Anterior cingulate cortex (tissue), 58 donors: ENCODE data around the gene DUSP1.
"Not testable (repeated sequence)": the region's sequence is repeated elsewhere in the genome, so short reads cannot be mapped to it uniquely, and the experiment has no call there.

ENCODE experiments used
- DNase-seq, 58 donors: peaks; one replicate each; lab custom pipeline; 2025; lab: John Stamatoyannopoulos, UW

Gene DUSP1

GRCh38 chr5:172798422-172799215 is 27.6 kb upstream of the DUSP1 start:
- peak in 2 of 58 donors; percentile 19 to 32 for DNase-seq

DNA sequence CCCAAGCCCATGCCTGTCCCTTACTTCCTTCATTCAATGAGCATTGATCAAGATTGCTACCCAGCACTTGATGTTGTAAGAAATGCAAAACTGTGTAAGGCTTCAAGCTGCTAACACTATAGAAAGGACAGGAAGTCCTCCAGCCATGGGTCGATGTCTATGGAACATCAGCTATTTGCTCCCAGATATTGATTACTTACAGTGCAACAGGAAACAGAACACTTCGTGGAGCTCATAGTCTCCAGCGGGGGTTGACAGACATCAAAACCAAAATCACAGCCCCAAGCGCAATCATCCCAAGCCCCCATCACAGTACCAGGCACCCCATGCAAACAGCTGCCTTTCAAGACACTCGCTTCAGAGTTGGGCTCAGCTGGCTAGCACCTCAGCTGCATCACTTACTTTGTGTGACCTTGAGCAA is 26.8 kb upstream of the DUSP1 start:
- no peak for DNase-seq

DNA sequence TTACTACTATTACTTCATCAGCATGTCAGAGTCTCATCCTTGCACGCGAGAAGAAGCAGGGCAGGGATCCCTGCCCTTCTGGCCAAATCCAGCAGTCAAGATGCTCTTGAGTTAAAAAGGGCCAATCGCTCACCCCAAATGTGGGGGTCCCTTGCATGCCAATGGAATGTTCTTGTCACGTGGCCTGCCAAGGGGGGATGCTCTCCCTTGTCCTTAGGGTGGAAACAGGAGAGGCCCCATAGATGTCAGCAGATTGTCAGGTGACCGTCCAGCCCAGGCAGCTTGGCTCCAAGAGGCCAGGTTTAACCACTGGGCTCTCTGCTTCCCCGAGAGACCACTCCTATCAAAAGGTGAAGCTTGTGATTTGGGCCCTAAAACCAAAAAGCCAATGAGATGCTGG is 25.3 kb upstream of the DUSP1 start:
- no peak for DNase-seq

GRCh38 chr5:172795318-172795977 is 24.5 kb upstream of the DUSP1 start:
- DNase-seq = peak in 4 of 58 donors; percentile 15 to 32 (median 24)

DNA sequence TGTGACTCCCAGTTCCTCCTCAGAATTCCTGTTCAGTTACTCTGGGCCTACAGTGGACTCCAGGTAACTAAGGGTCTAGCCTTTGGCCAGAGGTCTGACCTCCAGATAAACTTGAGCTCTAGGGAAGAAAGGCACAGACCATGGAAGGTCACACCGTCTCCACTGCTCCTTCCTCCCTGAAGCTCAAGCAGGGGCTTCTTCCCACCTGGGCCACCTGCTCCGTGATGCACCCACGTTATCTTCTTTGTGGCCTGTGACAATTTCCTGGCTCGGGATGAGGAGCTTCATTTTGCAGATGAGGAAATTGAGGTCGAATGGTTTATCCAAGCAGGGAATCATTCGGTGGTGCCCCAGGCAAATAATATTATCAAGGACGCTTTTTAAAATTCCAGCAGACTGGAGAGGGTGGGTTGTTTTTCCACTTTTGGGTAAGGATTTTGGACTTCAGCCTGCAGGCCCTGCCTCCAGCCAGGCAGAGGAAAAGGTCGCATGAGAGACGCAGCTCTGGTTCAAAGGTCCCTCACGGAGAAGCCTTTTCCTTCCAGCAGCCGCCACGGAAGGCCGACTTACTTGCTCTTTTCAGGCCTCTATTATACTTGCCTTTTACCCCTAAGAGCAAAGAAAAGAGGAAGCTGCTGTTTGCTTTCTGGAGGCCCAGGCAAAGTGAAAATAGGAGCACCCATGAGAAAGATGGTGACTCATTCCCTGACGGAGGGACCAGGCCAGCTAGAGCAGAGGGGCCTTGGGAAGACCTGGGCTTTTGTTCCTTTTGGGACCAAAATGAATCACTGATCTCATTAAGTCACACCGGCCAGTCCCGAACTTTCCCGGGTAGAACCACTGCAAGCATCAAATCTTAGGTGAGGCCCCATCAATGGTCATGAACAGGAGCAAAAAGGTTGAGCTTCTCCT is 22.8 kb upstream of the DUSP1 start:
- no peak for DNase-seq

DNA sequence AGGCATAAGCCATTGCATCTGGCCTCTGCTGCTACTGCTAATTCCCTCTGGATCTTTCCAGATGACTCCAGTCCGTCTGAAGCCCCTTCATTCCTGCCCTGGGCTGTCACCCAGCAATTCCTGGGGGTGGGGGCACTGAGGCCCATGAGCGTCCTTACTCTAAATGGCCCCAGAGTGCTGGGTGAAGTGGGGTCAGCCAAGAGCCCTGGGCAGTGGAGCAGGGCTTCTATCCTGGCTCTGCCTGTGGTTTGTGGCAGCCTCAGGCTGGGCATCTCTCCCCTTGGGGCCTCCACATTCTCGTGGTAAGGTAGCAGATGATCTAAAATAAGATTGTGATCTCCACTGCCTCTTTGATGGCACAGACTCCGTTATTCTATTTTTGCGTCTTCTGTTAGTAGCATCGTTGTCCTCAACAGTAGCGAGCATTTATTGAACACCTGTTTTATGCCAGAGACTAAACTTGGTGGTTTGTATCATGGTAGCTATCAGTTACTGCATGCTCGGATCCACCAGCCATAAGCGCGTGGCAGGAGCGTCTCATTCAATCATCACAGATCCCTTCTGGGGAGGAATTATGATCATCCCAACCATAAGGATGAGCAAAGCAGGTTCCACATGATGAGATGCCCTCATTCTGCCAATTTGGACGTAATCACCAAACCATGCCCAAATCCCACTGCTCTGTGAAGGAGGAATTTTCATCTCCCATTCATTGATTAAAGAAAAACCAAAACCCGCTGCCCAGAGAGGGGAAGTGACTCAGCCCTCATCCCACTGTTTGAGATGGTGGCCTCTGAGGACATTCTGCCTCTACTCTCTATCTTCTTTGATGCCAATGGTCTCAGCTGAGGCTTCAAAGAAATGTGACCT is 21.9 kb upstream of the DUSP1 start:
- no peak for DNase-seq

- DNase-seq = no peak
Measured at GRCh38 chr5:172791726-172792445, 20.9 kb upstream of the DUSP1 start.

DNA sequence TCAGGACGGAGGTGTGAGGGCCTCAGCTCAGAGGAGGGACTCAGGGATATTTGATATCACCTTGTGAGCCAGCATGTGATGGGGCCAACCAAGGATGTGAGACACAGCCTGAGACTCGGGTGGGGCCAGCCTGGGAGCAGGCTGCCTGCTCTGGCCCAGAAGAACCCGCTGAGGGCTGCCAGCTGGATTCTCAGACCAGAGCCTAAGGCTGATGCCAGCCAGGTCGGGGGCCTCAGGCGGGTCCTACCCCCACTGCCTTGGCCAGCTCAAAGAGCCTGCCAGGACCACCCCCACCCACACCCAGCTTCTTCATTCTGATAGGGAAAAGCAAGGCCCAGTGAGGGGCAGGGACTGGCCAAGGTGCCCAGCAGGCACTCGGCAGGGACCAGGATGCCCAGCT is 20.3 kb upstream of the DUSP1 start:
- DNase-seq = no peak

GRCh38 chr5:172790496-172790889 is 19.5 kb upstream of the DUSP1 start:
- no peak for DNase-seq

GRCh38 chr5:172789687-172790495 is 18.9 kb upstream of the DUSP1 start:
- peak in 10 of 58 donors; percentile 25 to 64 (median 38) for DNase-seq

GRCh38 chr5:172788771-172789686 is 18.0 kb upstream of the DUSP1 start:
- peak in 1 of 58 donors; percentile 18 for DNase-seq

GRCh38 chr5:172787538-172787937 is 16.5 kb upstream of the DUSP1 start:
- not testable (repeated sequence) for DNase-seq

DNA sequence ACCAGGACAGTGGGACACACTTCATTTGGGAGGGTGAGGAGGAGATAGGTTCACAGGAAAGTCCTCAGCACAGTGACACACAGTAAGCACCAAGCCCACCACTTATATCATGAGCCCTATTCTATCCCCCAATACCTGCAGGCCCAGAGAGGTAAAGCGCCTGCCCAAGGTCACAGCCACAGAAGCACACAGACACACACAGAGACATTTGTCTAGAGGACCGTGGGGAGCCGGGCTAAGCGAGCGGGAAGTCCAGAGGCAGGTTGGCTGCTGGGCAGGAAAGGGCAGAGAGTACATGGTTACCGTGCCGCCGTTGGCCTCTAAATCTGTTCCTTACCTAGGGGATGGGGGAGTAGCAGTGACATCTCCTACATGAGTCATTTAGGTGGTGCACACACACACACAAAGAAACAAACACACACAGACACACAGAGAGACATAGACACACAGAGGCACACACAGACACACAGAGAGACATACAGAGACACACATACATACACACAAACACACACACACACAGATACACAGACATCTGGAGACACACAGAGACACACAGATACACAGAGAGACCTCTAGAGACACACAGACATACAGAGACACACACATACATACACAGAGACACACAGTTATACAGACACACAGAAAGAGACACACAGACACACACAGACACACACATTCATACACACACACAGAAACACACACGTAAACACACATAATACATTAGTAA is 15.9 kb upstream of the DUSP1 start:
- DNase-seq = no peak

- DNase-seq = no peak
Measured at GRCh38 chr5:172785429-172786088, 14.6 kb upstream of the DUSP1 start.

GRCh38 chr5:172784162-172784561 is 13.2 kb upstream of the DUSP1 start:
- not testable (repeated sequence) for DNase-seq

GRCh38 chr5:172783319-172783718 is 12.3 kb upstream of the DUSP1 start:
- DNase-seq = not testable (repeated sequence)
